Jurkat, Clone E6-1 (cell line): ENCODE measurements around the gene SLC34A3.
"Not testable (repeated sequence)": the region's sequence is repeated elsewhere in the genome, so short reads cannot be mapped to it uniquely, and the experiment has no call there.

Experiments
- DNase-seq: peaks from one replicate; pipeline ENCODE4 v3.0.0-alpha.2; 2011; ENCODE audit warnings: low read depth, low spot score
- H3K4me3 ChIP-seq: 2 replicates; pipeline ENCODE4 v1.5.1; 2011; ENCODE audit warnings: mild to moderate bottlenecking, low read length, control low read depth, moderate library complexity

Gene SLC34A3

GRCh38 chr9:137236936-137237421 is 6.3 kb downstream of the SLC34A3 start:
- no peak for DNase-seq
- 0 out of 2 replicates have a peak overlapping the region, but pooled peaks have one; percentile 9 for H3K4me3 ChIP-seq

DNA sequence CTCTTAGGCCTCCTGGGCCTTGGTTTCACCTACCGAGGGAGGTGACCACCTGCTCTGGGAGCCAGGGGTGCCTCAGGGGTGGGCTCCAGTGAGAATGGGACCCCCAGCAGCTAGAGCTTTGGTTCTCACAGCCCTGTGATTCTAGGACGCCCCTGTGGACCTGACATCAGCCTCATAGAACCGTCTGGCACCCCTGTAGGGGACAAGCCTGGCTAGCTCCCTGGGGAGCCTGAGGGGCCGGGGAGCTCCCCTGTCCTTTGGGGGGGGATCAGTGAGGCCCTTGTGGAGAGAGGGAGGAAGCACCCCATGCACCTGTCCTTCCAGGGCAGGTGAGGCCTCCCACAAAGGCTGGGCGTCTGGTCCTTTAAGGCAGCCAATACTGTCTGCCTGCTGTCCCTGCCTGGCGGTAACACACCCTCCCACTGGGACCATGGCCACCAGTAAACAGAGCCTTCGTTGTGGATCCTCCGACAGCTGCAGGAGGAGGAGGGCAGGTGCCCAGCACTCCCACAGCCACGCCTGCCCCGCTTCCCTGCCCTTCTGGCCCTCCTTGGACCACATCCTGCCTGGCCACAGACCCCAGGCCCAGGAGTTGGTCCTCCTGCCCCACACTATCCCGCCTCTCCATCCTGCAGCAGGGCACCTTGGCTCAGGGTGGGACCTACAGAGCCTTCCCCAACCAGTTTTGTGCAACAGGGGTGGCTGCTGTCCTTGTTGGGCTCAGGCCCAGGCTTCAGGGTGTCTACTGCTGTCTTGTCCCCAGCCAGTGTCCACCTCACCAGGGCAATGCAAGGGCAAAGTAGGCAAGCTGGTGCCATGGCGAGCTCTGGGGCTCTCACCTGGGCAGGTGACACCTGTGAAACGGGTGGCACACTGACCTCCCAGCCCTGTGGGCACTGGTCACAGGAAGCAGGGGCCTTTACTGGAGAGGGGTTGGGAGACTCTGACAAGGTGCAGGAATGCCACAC is 7.3 kb downstream of the SLC34A3 start:
- DNase-seq, result no peak
- no peak overlapping the region for H3K4me3 ChIP-seq

- peak overlapping the region; percentile 67 for H3K4me3 ChIP-seq
- DNase-seq, result not testable (repeated sequence)
These were observed 9.0 kb downstream of the SLC34A3 start for GRCh38 chr9:137239541-137240200.

GRCh38 chr9:137240318-137240840 is 9.7 kb downstream of the SLC34A3 start:
- peak; percentile 58 for DNase-seq

GRCh38 chr9:137240841-137241489 is 10.3 kb downstream of the SLC34A3 start, which contains the start of gene TUBB4B:
TSS of gene TUBB4B (plus strand) at chr9:137241287. CDS start at chr9:137241361, 74 bp downstream.
- peak within 1 kb of the TSS; percentile 76 for H3K4me3 ChIP-seq
- peak; percentile 100 for DNase-seq

More at GRCh38 chr9:137240318-137240840, 9.7 kb downstream of the SLC34A3 start:
- H3K4me3 ChIP-seq, result peak overlapping the region; percentile 67

DNA sequence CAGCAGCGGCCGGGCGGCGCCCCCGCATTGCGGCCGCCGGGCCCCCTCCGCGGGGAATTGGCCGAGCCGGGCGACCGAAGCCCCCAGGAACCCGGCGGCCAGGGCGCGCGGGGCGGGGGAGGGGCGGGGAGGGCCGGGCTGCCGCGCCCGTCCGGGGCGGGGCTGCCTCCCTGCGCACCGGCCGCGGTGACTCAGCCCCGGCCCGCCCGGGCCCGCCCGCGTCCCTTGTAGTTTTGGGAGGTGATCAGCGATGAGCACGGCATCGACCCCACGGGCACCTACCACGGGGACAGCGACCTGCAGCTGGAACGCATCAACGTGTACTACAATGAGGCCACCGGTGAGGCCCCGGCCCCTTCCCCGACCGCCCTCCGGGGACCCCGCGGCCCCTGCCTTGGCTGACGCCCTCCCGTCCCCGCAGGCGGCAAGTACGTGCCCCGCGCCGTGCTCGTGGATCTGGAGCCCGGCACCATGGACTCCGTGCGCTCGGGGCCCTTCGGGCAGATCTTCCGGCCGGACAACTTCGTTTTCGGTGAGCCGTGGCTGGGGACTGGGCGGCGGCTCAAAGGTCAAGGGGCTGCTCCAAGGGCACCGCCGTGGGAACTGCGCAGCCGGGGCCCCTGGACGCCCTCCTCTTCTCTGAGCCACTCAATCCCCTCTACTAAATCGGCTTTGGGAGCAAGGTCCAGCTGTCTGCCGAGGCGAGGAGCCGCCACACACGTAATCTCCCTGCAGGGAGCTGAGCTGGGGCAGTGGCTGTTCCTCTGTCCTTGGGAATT is 11.0 kb downstream of the SLC34A3 start:
- no peak for DNase-seq
- peak overlapping the region; percentile 76 for H3K4me3 ChIP-seq

DNA sequence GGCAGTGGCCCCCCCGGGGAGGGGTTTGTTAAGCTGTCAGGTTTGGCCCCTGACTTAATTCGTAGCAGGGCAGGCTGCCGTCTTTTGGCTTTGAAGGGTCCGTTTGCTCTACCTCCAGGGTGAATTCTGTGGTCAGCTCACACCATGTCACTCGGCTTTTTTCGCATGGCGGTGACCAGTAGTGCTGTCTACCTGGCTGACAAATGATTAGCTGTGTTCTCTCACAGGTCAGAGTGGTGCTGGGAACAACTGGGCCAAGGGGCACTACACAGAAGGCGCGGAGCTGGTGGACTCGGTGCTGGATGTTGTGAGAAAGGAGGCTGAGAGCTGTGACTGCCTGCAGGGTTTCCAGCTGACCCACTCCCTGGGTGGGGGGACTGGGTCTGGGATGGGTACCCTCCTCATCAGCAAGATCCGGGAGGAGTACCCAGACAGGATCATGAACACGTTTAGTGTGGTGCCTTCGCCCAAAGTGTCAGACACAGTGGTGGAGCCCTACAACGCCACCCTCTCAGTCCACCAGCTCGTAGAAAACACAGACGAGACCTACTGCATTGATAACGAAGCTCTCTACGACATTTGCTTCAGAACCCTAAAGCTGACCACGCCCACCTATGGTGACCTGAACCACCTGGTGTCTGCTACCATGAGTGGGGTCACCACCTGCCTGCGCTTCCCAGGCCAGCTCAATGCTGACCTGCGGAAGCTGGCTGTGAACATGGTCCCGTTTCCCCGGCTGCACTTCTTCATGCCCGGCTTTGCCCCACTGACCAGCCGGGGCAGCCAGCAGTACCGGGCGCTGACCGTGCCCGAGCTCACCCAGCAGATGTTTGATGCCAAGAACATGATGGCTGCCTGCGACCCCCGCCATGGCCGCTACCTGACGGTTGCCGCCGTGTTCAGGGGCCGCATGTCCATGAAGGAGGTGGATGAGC is 11.8 kb downstream of the SLC34A3 start:
- no peak for DNase-seq
- H3K4me3 ChIP-seq, result peak overlapping the region; percentile 76

DNA sequence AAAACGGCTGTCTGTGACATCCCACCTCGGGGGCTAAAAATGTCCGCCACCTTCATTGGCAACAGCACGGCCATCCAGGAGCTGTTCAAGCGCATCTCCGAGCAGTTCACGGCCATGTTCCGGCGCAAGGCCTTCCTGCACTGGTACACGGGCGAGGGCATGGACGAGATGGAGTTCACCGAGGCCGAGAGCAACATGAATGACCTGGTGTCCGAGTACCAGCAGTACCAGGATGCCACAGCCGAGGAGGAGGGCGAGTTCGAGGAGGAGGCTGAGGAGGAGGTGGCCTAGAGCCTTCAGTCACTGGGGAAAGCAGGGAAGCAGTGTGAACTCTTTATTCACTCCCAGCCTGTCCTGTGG is 12.5 kb downstream of the SLC34A3 start:
- H3K4me3 ChIP-seq, result not testable (repeated sequence)

DNA sequence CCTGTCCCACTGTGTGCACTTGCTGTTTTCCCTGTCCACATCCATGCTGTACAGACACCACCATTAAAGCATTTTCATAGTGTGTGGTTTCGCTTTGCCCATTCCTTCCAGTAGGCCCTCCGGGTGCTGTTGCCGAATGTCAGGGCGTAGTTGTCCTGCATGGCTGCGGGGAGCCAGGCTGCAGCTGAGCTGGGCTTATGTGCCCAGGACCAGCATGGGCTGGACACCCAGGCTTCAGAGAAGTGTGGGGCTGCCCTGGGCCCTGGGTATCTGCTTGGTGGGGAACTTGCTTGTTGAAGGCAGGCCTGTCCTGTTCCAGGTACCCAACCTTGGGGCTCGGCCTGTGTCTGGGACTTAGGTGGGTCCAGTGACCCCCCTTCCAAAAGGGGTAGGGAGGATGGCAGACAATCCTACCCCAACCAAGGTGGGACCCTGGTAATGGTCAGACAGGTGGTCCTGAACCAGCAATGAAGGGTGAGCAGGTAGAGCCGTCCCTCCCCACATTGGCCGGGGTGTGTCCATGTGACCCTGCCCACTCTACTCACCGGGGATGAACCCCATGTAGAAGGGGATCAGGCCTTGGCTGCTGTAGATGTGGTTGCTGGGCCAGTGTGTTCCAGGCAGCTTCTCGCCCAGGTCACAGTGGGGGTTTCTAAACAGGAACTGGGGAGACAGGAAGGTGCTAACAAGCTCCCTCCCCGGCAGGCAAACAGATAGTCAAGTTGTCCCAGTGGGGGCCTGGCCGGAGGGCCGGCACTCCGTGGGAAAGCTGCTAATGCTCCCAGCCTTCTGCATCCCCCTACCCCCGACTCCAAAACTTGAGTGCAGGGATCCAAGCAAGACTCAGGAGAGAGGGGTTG is 13.2 kb downstream of the SLC34A3 start:
- no peak for DNase-seq
- H3K4me3 ChIP-seq, result no peak overlapping the region

More for the DNA sequence above, 12.5 kb downstream of the SLC34A3 start:
- not testable (repeated sequence) for DNase-seq

- no peak overlapping the region for H3K4me3 ChIP-seq
- no peak for DNase-seq
These were observed 14.1 kb downstream of the SLC34A3 start for GRCh38 chr9:137244486-137245449.

GRCh38 chr9:137245450-137246421 is 15.0 kb downstream of the SLC34A3 start:
- no peak for DNase-seq
- no peak overlapping the region for H3K4me3 ChIP-seq

DNA sequence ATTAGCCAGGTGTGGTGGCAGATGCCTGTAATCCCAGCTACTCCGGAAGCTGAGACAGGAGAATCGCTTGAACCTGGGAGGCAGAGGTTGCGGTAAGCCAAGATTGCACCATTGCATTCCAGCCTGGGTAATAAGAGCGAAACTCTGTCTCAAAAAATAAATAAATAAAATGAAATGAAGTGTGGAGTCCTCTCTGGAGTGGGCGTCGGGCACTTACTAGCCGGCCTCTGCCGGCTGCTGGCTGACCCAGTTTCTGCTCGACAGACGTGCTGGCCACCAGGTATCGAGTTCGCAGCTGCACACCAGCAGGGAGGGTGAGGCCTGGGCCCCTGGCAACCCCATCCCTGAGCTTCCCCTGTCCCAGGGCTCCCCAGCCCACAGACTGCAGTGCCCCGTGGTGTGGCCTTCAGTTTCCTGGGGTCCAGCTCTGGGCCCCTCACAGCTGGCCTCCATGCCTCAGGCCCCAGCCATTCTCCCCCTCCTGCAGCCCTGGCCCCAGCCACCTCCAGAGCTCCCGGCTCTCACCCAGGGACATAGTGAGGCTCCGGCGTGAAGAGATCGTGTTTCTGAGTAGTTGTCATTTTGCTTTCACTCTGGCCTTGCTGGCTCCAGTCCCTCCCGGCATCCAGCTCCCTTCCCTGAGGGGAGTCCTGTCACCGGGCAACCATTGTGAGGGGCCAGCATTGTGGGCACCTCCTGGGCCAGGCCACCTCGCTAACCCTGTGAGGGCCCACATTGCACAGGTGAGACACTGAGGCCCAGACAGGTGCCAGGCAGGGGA is 16.6 kb downstream of the SLC34A3 start:
- H3K4me3 ChIP-seq, result no peak overlapping the region
- no peak for DNase-seq

- no peak overlapping the region for H3K4me3 ChIP-seq
- no peak for DNase-seq
These were observed 17.1 kb downstream of the SLC34A3 start for GRCh38 chr9:137247916-137248175.
